H1 (cell line): ENCODE results near the gene TRAIP. TPM values are rescaled to one million over a fixed set of nuclear protein-coding genes. Genes with fewer than 3 reads are reported as not detected.

ENCODE experiments used
- ASH2L ChIP-seq: fragments of 200-600, 300-600 bp; sonication (generic); IDR thresholded peaks from one replicate; pipeline ENCODE4 v1.7.1; 2017; ENCODE audit warnings: low read length
- BRCA1 ChIP-seq: IDR thresholded peaks from 2 replicates; pipeline ENCODE4 v1.6.1; 2012; ENCODE audit warnings: low read depth, low read length, improper control_type of control experiment
- CHD2 ChIP-seq: IDR thresholded peaks from 2 replicates; pipeline ENCODE4 v1.6.1; 2012; ENCODE audit warnings: low read length, improper control_type of control experiment
- EZH2 ChIP-seq: fragments of 200-600 bp; sonication (generic); IDR thresholded peaks from 2 replicates; pipeline ENCODE4 v1.7.1; 2012; ENCODE audit warnings: low read depth, mild to moderate bottlenecking, moderate library complexity, low read length, inconsistent platforms; ENCODE audit not compliant: severe bottlenecking
- HDAC2 ChIP-seq, 2 experiments: fragments of 300-600 bp in 1 of 2; sonication (generic) in 1 of 2; IDR thresholded peaks; 2 replicates each; pipeline ENCODE4 v1.6.1; 2011 to 2012; ENCODE audit warnings: low read depth in 2 of 2, low read length in 2 of 2, mild to moderate bottlenecking in 2 of 2, moderate library complexity in 2 of 2, borderline replicate concordance in 1 of 2, inconsistent platforms in 1 of 2
- KDM5A ChIP-seq: fragments of 200-600 bp; IDR thresholded peaks from 2 replicates; pipeline ENCODE4 v1.7.1; 2012; ENCODE audit warnings: mild to moderate bottlenecking, low read length, inconsistent platforms, mixed read lengths
- POLR2A ChIP-seq, 2 experiments: IDR thresholded peaks; 1 replicate in 1 of 2; 2 replicates in 1 of 2; pipeline ENCODE4 v1.6.1; 2011; ENCODE audit warnings: low read depth in 2 of 2, low read length in 2 of 2, mild to moderate bottlenecking in 2 of 2; ENCODE audit errors: control extremely low read depth in 1 of 2
- SP4 ChIP-seq: IDR thresholded peaks from 2 replicates; pipeline ENCODE4 v1.6.1; 2012; ENCODE audit warnings: low read length, inconsistent platforms
- TEAD4 ChIP-seq: IDR thresholded peaks from 2 replicates; pipeline ENCODE4 v1.6.1; 2012; ENCODE audit warnings: low read depth, low read length, inconsistent platforms, mixed read lengths
- polyA plus RNA-seq, 7 experiments: library from polyadenylated mRNA; depleted of rRNA in 3 of 7; stranded (reverse) in 5 of 7; unstranded in 2 of 7; fragments of >200 nt in 5 of 7; fragments of 200-250 nt in 2 of 7; gene quantifications; 1 replicate in 5 of 7; 2 replicates in 1 of 7; 4 replicates in 1 of 7; pipeline versions ENCODE4 v1.2.1 to v1.2.3, GENCODE V29; 2011 to 2013; ENCODE audit warnings: missing spikeins in 2 of 7, mixed read lengths in 2 of 7
- total RNA-seq: library from RNA; stranded (reverse); fragmentation: NEBNext Ultra II Directional; extraction: Animal tissue kit (Norgen Biotek cat#: 25700); gene quantifications from 2 replicates; pipeline ENCODE4 v1.2.1, GENCODE V29; 2021
- TF ChIP-seq, protein P1 (sequence below): IDR thresholded peaks from 2 replicates; pipeline ENCODE4 v1.6.1; 2012; ENCODE audit warnings: low read length, inconsistent platforms
- TF ChIP-seq, protein P2 (sequence below): IDR thresholded peaks from 2 replicates; pipeline ENCODE4 v1.6.1; 2012; ENCODE audit warnings: inconsistent platforms

TRAIP gene
- total and polyA plus RNA-seq, 2 of the 8 experiments (the other 6 are each of a cell fraction or from before 2014, with no cell fraction given): 27.7 to 28.1 TPM

DNA sequence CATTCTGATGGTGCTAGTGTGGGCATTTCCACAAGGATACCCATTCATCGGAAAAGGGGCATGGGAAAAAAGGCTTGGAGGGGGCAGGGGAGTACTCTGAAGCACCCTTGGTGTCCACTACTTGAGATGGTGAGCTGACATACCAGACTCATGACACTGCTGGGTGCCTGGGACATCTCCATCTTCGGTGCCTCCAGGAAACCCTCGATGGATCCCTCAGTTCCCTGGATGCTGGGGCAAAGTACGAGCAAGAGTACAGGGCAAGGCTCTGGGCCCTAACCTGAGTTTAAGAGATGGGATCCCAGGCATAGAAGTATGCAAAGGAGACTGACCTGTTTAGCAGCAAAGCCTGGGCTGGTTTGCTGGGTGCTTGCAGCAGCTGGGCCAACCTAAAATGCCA, 64.8 kb downstream of the TRAIP start (continued):
- TF ChIP-seq, protein P1, sequence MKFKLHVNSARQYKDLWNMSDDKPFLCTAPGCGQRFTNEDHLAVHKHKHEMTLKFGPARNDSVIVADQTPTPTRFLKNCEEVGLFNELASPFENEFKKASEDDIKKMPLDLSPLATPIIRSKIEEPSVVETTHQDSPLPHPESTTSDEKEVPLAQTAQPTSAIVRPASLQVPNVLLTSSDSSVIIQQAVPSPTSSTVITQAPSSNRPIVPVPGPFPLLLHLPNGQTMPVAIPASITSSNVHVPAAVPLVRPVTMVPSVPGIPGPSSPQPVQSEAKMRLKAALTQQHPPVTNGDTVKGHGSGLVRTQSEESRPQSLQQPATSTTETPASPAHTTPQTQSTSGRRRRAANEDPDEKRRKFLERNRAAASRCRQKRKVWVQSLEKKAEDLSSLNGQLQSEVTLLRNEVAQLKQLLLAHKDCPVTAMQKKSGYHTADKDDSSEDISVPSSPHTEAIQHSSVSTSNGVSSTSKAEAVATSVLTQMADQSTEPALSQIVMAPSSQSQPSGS: no peak
- TF ChIP-seq, protein P2, sequence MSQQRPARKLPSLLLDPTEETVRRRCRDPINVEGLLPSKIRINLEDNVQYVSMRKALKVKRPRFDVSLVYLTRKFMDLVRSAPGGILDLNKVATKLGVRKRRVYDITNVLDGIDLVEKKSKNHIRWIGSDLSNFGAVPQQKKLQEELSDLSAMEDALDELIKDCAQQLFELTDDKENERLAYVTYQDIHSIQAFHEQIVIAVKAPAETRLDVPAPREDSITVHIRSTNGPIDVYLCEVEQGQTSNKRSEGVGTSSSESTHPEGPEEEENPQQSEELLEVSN: no peak
- no peak for TF ChIP-seq EZH2
- no peak for TF ChIP-seq BRCA1
- TF ChIP-seq SP4: no peak
- TF ChIP-seq ASH2L: no peak
- no peak for TF ChIP-seq CHD2
- no peak for TF ChIP-seq HDAC2 (IDR thresholded peaks at IDR 0.05; ENCODE audit: borderline replicate concordance in 1 of 2, low read depth in 2 of 2, low read length in 2 of 2)
- TF ChIP-seq POLR2A (IDR thresholded peaks at IDR 0.05; ENCODE audit: control extremely low read depth in 1 of 2, low read depth in 2 of 2, low read length in 2 of 2): no peak
- no peak for TF ChIP-seq TEAD4
- TF ChIP-seq KDM5A: no peak
